Type B pancreatic cell (in vitro differentiated cells): ENCODE data around the gene CAMK1. TPM values are rescaled to one million over a fixed set of nuclear protein-coding genes. Genes with fewer than 3 reads are reported as not detected.

Source experiments
- DNase-seq: peaks from one replicate; pipeline ENCODE4 v3.0.0; 2021; ENCODE audit warnings: mixed read lengths; ENCODE audit not compliant: unreplicated experiment; ENCODE audit errors: extremely low spot score
- H3K27ac Mint-ChIP-seq: 2 replicates; pipeline ENCODE4 v1.8.0; 2021; ENCODE audit warnings: mild to moderate bottlenecking, mixed read lengths
- H3K27me3 Mint-ChIP-seq: 2 replicates; pipeline ENCODE4 v1.8.0; 2021; ENCODE audit warnings: mixed read lengths
- H3K36me3 Mint-ChIP-seq: 2 replicates; pipeline ENCODE4 v1.8.0; 2021; ENCODE audit warnings: mixed read lengths
- H3K4me1 Mint-ChIP-seq: one replicate; pipeline ENCODE4 v1.8.0; 2021; ENCODE audit warnings: mixed read lengths; ENCODE audit not compliant: unreplicated experiment
- H3K4me3 Mint-ChIP-seq: 2 replicates; pipeline ENCODE4 v1.8.0; 2021; ENCODE audit warnings: mild to moderate bottlenecking, mixed read lengths
- H3K9me3 Mint-ChIP-seq: 2 replicates; pipeline ENCODE4 v1.8.0; 2021; ENCODE audit warnings: mixed read lengths
- total RNA-seq: library from RNA; stranded (reverse); gene quantifications from 2 replicates; pipeline ENCODE4 v1.2.1, GENCODE V29; 2021; ENCODE audit warnings: low replicate concordance
- TF ChIP-seq, protein P1 (sequence below): fragments of 200-600 bp; sonication (generic); conservative IDR thresholded peaks from 2 replicates; pipeline ENCODE4 v1.5.0; 2021; ENCODE audit warnings: antibody characterized with exemption, mild to moderate bottlenecking

CAMK1 gene
- total RNA-seq, 1 donor from 2014 or later = 9.1 TPM

DNA sequence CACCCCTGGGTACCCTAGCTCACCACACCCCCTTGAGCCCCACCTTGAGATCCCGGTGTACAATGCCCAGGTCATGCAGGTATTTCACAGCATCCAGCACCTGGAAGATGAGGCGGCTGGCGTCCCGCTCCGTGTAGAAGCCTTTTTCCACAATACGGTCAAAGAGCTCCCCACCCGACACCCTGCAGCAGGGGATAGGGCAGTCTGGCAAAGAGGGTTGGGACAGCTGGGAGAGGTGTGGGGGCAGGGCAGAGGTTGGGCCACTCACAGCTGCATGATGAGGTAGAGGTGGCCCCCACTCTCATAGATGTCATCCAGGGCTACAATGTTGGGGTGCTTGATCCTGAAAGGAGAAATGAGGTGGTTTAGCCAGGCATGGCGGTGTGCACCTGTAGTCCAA lies 6.9 kb downstream of the CAMK1 start:
- no peaks in the 10 kb centered on the region for H3K27me3 Mint-ChIP-seq
- DNase-seq = no peak
- no peaks in the 10 kb centered on the region for H3K9me3 Mint-ChIP-seq
- H3K27ac Mint-ChIP-seq = no peak overlapping the region
- no peak overlapping the region for H3K4me3 Mint-ChIP-seq
- TF ChIP-seq, protein P1, sequence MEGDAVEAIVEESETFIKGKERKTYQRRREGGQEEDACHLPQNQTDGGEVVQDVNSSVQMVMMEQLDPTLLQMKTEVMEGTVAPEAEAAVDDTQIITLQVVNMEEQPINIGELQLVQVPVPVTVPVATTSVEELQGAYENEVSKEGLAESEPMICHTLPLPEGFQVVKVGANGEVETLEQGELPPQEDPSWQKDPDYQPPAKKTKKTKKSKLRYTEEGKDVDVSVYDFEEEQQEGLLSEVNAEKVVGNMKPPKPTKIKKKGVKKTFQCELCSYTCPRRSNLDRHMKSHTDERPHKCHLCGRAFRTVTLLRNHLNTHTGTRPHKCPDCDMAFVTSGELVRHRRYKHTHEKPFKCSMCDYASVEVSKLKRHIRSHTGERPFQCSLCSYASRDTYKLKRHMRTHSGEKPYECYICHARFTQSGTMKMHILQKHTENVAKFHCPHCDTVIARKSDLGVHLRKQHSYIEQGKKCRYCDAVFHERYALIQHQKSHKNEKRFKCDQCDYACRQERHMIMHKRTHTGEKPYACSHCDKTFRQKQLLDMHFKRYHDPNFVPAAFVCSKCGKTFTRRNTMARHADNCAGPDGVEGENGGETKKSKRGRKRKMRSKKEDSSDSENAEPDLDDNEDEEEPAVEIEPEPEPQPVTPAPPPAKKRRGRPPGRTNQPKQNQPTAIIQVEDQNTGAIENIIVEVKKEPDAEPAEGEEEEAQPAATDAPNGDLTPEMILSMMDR = no peak
- no peaks in the 10 kb centered on the region for H3K4me1 Mint-ChIP-seq
- peaks cover 22% of the 10 kb centered on the region for H3K36me3 Mint-ChIP-seq

DNA sequence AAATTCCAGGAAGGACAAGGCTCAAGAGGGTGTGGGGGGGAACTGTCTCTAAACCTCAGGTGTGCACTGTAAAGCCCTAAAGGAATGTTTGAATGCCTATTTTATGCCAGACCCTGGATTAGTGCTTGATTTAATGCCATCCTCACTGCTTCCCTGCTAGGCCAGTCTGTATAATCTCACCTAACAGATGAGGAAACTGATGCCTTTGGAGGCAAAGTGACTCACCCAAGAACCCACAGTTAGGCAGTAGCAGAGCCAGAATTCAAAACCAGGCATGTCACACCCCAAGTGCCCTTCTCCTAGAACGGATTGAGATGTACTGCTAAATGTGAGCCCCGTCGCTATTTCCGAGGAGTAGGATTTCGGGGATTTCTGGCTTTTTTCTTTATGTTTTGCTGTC lies 7.8 kb downstream of the CAMK1 start:
- H3K4me3 Mint-ChIP-seq = no peak overlapping the region

DNA sequence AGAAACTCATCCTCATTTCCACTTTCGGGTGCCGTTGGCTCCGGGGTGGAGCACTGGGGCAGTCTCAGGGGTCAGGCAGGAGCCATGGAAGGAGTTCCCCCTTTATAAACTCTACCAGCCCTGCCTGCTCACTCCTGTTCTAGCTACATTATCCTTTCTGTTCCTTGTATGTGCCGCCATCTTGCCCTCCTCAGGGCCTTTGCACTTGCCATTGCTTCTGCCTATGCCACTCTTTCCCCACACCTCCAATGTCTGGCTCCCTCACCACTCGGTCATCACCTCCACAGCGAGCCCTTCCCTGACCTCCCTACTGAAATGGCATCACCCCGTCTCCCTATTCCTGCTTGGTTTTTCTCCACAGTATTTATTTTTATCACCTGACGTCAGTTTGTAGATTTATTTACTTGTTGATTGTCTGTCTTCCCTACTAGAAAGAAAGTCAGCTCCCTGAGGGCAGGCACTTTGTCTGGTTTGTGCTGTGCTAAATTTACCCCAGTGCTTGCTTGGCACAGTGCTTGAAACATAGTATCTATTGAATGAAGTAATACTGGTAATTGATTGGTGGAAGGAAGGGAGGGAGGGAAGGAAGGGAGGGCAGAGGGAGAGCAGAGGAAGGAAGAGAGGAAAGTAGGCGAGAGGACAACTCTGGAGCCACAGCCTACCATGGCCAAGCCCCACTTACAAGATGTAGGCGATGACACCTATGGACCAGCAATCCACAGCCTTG lies 8.8 kb downstream of the CAMK1 start:
- TF ChIP-seq, protein P1 = no peak
- Mint-ChIP-seq H3K27me3 (no peaks in the 10 kb centered on the region), H3K4me1 (no peaks in the 10 kb centered on the region), H3K9me3 (no peaks in the 10 kb centered on the region), H3K36me3 (peaks cover 17% of the 10 kb centered on the region), H3K27ac (no peak overlapping the region), H3K4me3 (no peak overlapping the region)
- DNase-seq = no peak

More for the DNA sequence above, 7.8 kb downstream of the CAMK1 start:
- TF ChIP-seq, protein P1 = no peak
- no peak for DNase-seq
- no peaks in the 10 kb centered on the region for H3K9me3 Mint-ChIP-seq
- H3K27ac Mint-ChIP-seq = no peak overlapping the region
- no peaks in the 10 kb centered on the region for H3K27me3 Mint-ChIP-seq
- peaks cover 20% of the 10 kb centered on the region for H3K36me3 Mint-ChIP-seq
- H3K4me1 Mint-ChIP-seq = no peaks in the 10 kb centered on the region

DNA sequence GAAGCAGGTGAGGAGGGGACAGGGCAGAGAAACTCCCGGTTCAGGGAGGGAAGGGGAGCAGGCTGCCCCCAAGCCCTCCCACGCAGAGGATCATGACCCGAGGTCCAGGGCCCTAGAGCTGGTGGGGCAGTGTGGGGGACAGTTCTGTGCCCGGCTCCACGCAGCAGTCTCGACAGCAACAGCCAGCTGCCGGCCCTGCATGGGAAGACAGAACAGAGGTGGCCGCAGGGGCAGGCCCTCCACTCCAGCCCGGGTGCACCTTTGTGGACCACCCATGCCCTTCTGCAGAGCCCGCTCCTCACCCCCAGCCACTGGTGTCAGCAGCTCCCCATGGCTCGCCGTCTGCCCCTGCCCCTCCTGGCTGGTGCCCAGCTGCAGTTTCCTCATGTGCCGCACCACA lies 12.3 kb downstream of the CAMK1 start:
- H3K4me3 Mint-ChIP-seq = no peak overlapping the region
- H3K27ac Mint-ChIP-seq = no peak overlapping the region
- no peaks in the 10 kb centered on the region for H3K9me3 Mint-ChIP-seq
- peaks cover 17% of the 10 kb centered on the region for H3K36me3 Mint-ChIP-seq
- TF ChIP-seq, protein P1 = no peak
- no peak for DNase-seq
- H3K4me1 Mint-ChIP-seq = no peaks in the 10 kb centered on the region
- no peaks in the 10 kb centered on the region for H3K27me3 Mint-ChIP-seq

DNA sequence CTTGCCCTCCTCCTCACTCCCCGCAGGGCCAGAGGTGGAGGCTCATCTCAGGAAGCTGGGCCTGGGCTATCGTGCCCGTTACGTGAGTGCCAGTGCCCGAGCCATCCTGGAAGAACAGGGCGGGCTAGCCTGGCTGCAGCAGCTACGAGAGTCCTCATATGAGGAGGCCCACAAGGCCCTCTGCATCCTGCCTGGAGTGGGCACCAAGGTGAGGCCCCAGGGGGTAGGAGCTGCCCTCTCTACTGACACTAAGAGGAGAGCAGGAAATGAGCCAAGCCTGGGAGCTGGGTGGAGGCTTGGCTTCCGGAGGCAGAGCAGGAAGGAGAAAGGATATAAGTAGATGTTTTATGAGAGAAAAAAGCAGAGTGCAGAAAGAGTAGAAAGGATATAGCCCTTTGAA lies 15.1 kb downstream of the CAMK1 start:
- Mint-ChIP-seq H3K36me3 (peaks cover 17% of the 10 kb centered on the region), H3K9me3 (no peaks in the 10 kb centered on the region), H3K4me1 (peaks cover 21% of the 10 kb centered on the region), H3K27me3 (no peaks in the 10 kb centered on the region), H3K4me3 (no peak overlapping the region), H3K27ac (peak overlapping the region; percentile 34)
- DNase-seq = no peak
- TF ChIP-seq, protein P1 = no peak
